NCI-H748 (cell line): ENCODE data around the gene KCNJ18.
"Not testable (repeated sequence)": the region's sequence is repeated elsewhere in the genome, so short reads cannot be mapped to it uniquely, and the experiment has no call there.

Experiments used
- DNase-seq: peaks from one replicate; lab custom pipeline; 2025; ENCODE audit not compliant: unreplicated experiment; lab: John Stamatoyannopoulos, UW

Gene KCNJ18

GRCh38 chr17:21751111-21751510, 58.8 kb downstream of the KCNJ18 start:
- not testable (repeated sequence) for DNase-seq
